CD14-positive monocyte (primary cell): ENCODE measurements around the gene OSBPL10. TPM values are rescaled to one million over a fixed set of nuclear protein-coding genes. Genes with fewer than 3 reads are reported as not detected.

ENCODE experiments used
- DNase-seq, 3 donors: peaks; one replicate each; pipeline ENCODE4 v3.0.0-alpha.2; 2011 to 2022
- H2AFZ ChIP-seq: 2 replicates; pipeline ENCODE4 v1.6.0; 2012; ENCODE audit warnings: mild to moderate bottlenecking, low read depth, low read length, inconsistent platforms; ENCODE audit not compliant: insufficient read depth, poor library complexity, severe bottlenecking
- H3K27ac ChIP-seq, 2 donors: 1 replicate in 1 of 2; 2 replicates in 1 of 2; pipeline ENCODE4 v1.5.1; 2012 to 2013; ENCODE audit warnings: low read length in 2 of 2, control low read depth in 1 of 2, inconsistent platforms in 1 of 2, low read depth in 1 of 2, mild to moderate bottlenecking in 1 of 2
- H3K27me3 ChIP-seq, 2 donors: one replicate each; pipeline versions ENCODE4 v1.6.0 to v1.6.1; 2011 to 2013; ENCODE audit warnings: low read length in 2 of 2; ENCODE audit not compliant: control insufficient read depth in 2 of 2, insufficient read depth in 2 of 2
- H3K36me3 ChIP-seq, 2 donors: replicated peaks in 1 of 2; 1 replicate in 1 of 2; 2 replicates in 1 of 2; pipeline versions ENCODE4 v1.5.1 to v1.6.1; 2012 to 2013; ENCODE audit warnings: low read length in 2 of 2, control low read depth in 1 of 2, inconsistent platforms in 1 of 2, mild to moderate bottlenecking in 1 of 2; ENCODE audit not compliant: insufficient read depth in 2 of 2, control insufficient read depth in 1 of 2
- H3K4me1 ChIP-seq, 2 donors: 1 replicate in 1 of 2; 2 replicates in 1 of 2; pipeline versions ENCODE4 v1.5.1 to v1.6.1; 2012 to 2013; ENCODE audit warnings: low read length in 2 of 2, control low read depth in 1 of 2, inconsistent platforms in 1 of 2, mild to moderate bottlenecking in 1 of 2, moderate library complexity in 1 of 2; ENCODE audit not compliant: insufficient read depth in 2 of 2, control insufficient read depth in 1 of 2
- H3K4me2 ChIP-seq: replicated peaks from 2 replicates; pipeline ENCODE3; 2012; ENCODE audit warnings: low read length, moderate library complexity, mild to moderate bottlenecking; ENCODE audit not compliant: poor library complexity, severe bottlenecking; ENCODE audit errors: extremely low read depth
- H3K4me3 ChIP-seq, 3 experiments: fragments of 200-600 bp in 1 of 3; sonication (generic) in 1 of 3; replicated peaks in 1 of 3; 1 replicate in 2 of 3; 2 replicates in 1 of 3; pipeline ENCODE4 v1.5.1; 2011 to 2013; ENCODE audit warnings: low read length in 3 of 3, mild to moderate bottlenecking in 3 of 3, control low read depth in 2 of 3, low read depth in 2 of 3, inconsistent platforms in 1 of 3, moderate library complexity in 1 of 3
- H3K79me2 ChIP-seq: 2 replicates; pipeline ENCODE4 v1.6.0; 2012; ENCODE audit warnings: mild to moderate bottlenecking, control low read depth, inconsistent platforms, low read length, moderate library complexity; ENCODE audit not compliant: insufficient read depth
- H3K9ac ChIP-seq: 2 replicates; pipeline ENCODE4 v1.6.0; 2017; ENCODE audit warnings: low read length, mild to moderate bottlenecking; ENCODE audit not compliant: insufficient read depth, poor library complexity, severe bottlenecking
- H3K9me3 ChIP-seq, 2 donors: replicated peaks in 1 of 2; 1 replicate in 1 of 2; 2 replicates in 1 of 2; pipeline versions ENCODE4 v1.5.1 to v1.6.1; 2012 to 2013; ENCODE audit warnings: low read length in 2 of 2, control low read depth in 1 of 2; ENCODE audit not compliant: control insufficient read depth in 1 of 2, insufficient read depth in 1 of 2
- H4K20me1 ChIP-seq: 2 replicates; pipeline ENCODE4 v1.6.0; 2012; ENCODE audit warnings: mild to moderate bottlenecking, low read length, control low read depth, moderate library complexity; ENCODE audit not compliant: insufficient read depth
- H3K27ac Mint-ChIP-seq, 7 donors: one replicate each; pipeline ENCODE4 v1.8.0; 2020; ENCODE audit warnings: mild to moderate bottlenecking in 7 of 7, mixed read lengths in 7 of 7, moderate library complexity in 6 of 7, inconsistent platforms in 2 of 7
- H3K27me3 Mint-ChIP-seq, 3 donors: one replicate each; pipeline ENCODE4 v1.8.0; 2021 to 2022; ENCODE audit warnings: low read depth in 3 of 3, mild to moderate bottlenecking in 3 of 3, mixed read lengths in 3 of 3, moderate library complexity in 3 of 3, inconsistent platforms in 1 of 3
- H3K36me3 Mint-ChIP-seq, 2 donors: one replicate each; pipeline ENCODE4 v1.8.0; 2020; ENCODE audit warnings: mixed read lengths in 2 of 2, inconsistent platforms in 1 of 2, mild to moderate bottlenecking in 1 of 2
- H3K4me1 Mint-ChIP-seq: one replicate; pipeline ENCODE4 v1.8.0; 2020; ENCODE audit warnings: mild to moderate bottlenecking, mixed read lengths
- H3K4me3 Mint-ChIP-seq, 2 donors: one replicate each; pipeline ENCODE4 v1.8.0; 2020; ENCODE audit warnings: mild to moderate bottlenecking in 2 of 2, mixed read lengths in 2 of 2, moderate library complexity in 1 of 2
- H3K9me3 Mint-ChIP-seq, 7 donors: one replicate each; pipeline ENCODE4 v1.8.0; 2020 to 2022; ENCODE audit warnings: mixed read lengths in 7 of 7, mild to moderate bottlenecking in 6 of 7, moderate library complexity in 6 of 7, inconsistent platforms in 2 of 7
- WGBS: methylation state at CpG from one replicate; pipeline ENCODE4 v1.1.5; 2013; ENCODE audit warnings: missing lambda C conversion rate; ENCODE audit not compliant: insufficient coverage; 5-methylcytosine and 5-hydroxymethylcytosine counted together
- intact Hi-C, 2 donors: fragments of 100-400 bp; cut with micrococcal nuclease; formaldehyde crosslinking; loops; one replicate each; pipeline versions ENCODE4 v1.15.0 to v1.15.1; 2023
- polyA plus RNA-seq, 3 donors: library from polyadenylated mRNA; depleted of rRNA in 1 of 3; unstranded in 2 of 3; stranded (reverse) in 1 of 3; fragments of 300-500 nt in 2 of 3; fragments of >200 nt in 1 of 3; fragmentation: Illumina TruSeq in 2 of 3; gene quantifications; 1 replicate in 2 of 3; 2 replicates in 1 of 3; pipeline ENCODE4 v1.2.3, GENCODE V29; 2012 to 2021
- TF ChIP-seq, protein P1 (sequence below): fragments of 200-600 bp; IDR thresholded peaks from one replicate; pipeline ENCODE4 v1.8.0; 2022; ENCODE audit warnings: antibody characterized with exemption, mild to moderate bottlenecking

OSBPL10 gene
- polyA plus RNA-seq, 3 donors: 0.03 TPM; not detected in 2

DNA sequence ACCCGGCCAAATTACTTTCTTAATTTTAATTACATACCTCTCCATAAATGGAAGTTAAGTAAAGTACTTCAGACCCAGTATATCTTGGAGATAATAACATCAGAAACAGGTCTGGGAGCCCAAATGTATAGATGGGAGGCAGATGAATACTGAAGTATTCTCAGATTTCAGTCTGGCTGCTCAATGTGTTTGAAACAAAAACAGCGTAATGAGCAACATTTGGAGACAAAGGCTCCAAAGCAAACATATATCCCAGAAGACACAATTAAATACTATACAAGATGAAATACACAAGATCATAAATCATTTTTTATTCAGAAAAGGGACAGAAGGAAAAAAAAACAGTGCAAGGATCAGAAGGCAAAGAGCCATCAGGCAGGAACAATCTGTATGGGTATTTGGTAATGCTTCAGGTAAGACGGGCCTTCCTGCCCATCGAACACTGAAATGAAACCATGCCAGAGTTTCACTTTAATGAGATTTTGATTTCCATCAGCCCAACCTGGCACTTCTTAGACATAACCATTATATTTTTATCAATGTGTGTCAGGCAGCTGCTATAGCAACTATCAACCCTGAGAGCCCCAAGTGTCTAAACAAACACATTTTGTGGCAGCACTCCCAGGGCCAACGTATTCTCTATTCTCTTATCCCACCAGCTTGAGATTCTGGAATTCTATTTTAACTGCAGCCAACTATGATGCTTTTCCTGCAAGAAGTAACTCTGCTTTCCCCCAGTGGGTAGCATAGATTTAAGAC lies 237.6 kb downstream of the OSBPL10 start:
- Histone ChIP-seq H3K4me2 (no peak overlapping the region), H3K9ac (no peak overlapping the region), H3K27ac (no peak overlapping the region), H3K27me3 (no peaks in the 10 kb centered on the region), H2AFZ (no peak overlapping the region), H4K20me1 (no peaks in the 10 kb centered on the region), H3K4me1 (no peaks in the 10 kb centered on the region), H3K79me2 (no peaks in the 10 kb centered on the region), H3K36me3 (no peaks in the 10 kb centered on the region), H3K9me3 (no peaks in the 10 kb centered on the region), H3K4me3 (no peak overlapping the region)
- no peak overlapping the region for H3K4me3 Mint-ChIP-seq
- DNase-seq: no peak
- H3K4me1 Mint-ChIP-seq: no peaks in the 10 kb centered on the region
- intact Hi-C loops: no loop called here
- H3K36me3 Mint-ChIP-seq: no peaks in the 10 kb centered on the region
- H3K27me3 Mint-ChIP-seq: peaks cover 0 to 3% (median 0%) of the 10 kb centered on the region in 3 donors
- TF ChIP-seq, protein P1, sequence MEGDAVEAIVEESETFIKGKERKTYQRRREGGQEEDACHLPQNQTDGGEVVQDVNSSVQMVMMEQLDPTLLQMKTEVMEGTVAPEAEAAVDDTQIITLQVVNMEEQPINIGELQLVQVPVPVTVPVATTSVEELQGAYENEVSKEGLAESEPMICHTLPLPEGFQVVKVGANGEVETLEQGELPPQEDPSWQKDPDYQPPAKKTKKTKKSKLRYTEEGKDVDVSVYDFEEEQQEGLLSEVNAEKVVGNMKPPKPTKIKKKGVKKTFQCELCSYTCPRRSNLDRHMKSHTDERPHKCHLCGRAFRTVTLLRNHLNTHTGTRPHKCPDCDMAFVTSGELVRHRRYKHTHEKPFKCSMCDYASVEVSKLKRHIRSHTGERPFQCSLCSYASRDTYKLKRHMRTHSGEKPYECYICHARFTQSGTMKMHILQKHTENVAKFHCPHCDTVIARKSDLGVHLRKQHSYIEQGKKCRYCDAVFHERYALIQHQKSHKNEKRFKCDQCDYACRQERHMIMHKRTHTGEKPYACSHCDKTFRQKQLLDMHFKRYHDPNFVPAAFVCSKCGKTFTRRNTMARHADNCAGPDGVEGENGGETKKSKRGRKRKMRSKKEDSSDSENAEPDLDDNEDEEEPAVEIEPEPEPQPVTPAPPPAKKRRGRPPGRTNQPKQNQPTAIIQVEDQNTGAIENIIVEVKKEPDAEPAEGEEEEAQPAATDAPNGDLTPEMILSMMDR: no peak
- H3K27ac Mint-ChIP-seq: no peak overlapping the region
- H3K9me3 Mint-ChIP-seq: peaks cover 0 to 1% (median 0%) of the 10 kb centered on the region in 7 donors
- no CpG with 5 or more reads among the region's 5 CpGs for WGBS

- no peaks in the 10 kb centered on the region for H3K27me3 ChIP-seq
- H3K9me3 ChIP-seq: no peaks in the 10 kb centered on the region
- no peak overlapping the region for H3K9ac ChIP-seq
- Mint-ChIP-seq H3K4me3 (no peak overlapping the region), H3K27ac (peak overlapping the region in 1 of 7 donors; percentile 58), H3K27me3 (peaks cover 0 to 7% (median 0%) of the 10 kb centered on the region in 3 donors), H3K9me3 (peaks cover 0 to 3% (median 0%) of the 10 kb centered on the region in 7 donors), H3K4me1 (no peaks in the 10 kb centered on the region), H3K36me3 (no peaks in the 10 kb centered on the region)
- DNase-seq: no peak
- H3K4me3 ChIP-seq: no peak overlapping the region
- H3K79me2 ChIP-seq: no peaks in the 10 kb centered on the region
- intact Hi-C loops: no loop called here
- TF ChIP-seq, protein P1: no peak
- H2AFZ ChIP-seq: no peak overlapping the region
- H3K36me3 ChIP-seq: no peaks in the 10 kb centered on the region
- H3K27ac ChIP-seq: no peak overlapping the region
- no peak overlapping the region for H3K4me2 ChIP-seq
- H4K20me1 ChIP-seq: no peaks in the 10 kb centered on the region
- no CpG with 5 or more reads among the region's 1 CpG for WGBS
- H3K4me1 ChIP-seq: no peaks in the 10 kb centered on the region
Observed at GRCh38 chr3:31740397-31740796, 240.7 kb downstream of the OSBPL10 start.
